Thyroid gland (tissue), 4 donors: ENCODE results near the gene GRIN2A.

ENCODE experiments used
- CTCF ChIP-seq, 6 experiments: fragments of 200-600 bp in 3 of 6; fragments of 450-650 bp in 3 of 6; sonication (generic) in 3 of 6; IDR thresholded peaks; one replicate each; pipeline ENCODE4 v1.5.1; 2016 to 2019; ENCODE audit warnings: antibody characterized with exemption in 6 of 6, mild to moderate bottlenecking in 2 of 6, inconsistent platforms in 1 of 6, moderate library complexity in 1 of 6
- POLR2A ChIP-seq, 2 donors: fragments of 450-650 bp; IDR thresholded peaks; one replicate each; pipeline ENCODE4 v1.6.1; 2017; ENCODE audit warnings: antibody characterized with exemption in 2 of 2, mild to moderate bottlenecking in 2 of 2, moderate library complexity in 1 of 2

DNA sequence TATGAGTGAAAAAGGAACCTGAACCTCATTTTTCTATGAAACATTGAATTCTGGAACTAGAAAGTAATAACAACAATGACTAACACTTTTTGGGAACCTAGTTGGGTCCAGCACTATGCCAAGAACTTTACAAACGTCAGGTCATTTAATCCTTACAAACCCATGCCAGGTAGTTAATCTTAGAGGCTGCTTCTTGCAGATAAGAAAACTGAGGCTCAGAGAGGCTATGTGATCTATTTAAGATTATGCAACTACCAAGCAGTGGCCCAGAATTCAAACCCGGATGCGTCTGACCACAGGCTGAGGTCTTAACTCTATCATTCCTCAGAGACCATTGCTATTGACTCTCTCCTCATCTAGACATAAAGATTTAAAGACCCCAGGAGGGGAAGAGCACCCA, 358.7 kb downstream of the GRIN2A start:
- TF ChIP-seq CTCF (IDR thresholded peaks at IDR 0.05) (no peak), POLR2A (IDR thresholded peaks at IDR 0.05) (no peak)
